HepG2 (cell line): ENCODE data around the gene SNX10.

ENCODE experiments used
- CEBPB ChIP-seq: IDR thresholded peaks from 2 replicates; pipeline ENCODE4 v1.6.1; 2011; ENCODE audit warnings: low read depth, low read length, improper control_type of control experiment, borderline replicate concordance
- IRF9 ChIP-seq: sonication (generic); formaldehyde crosslinking; IDR thresholded peaks from 2 replicates; pipeline ENCODE4 v1.8.0; 2022; ENCODE audit warnings: missing genetic modification reagents, mild to moderate bottlenecking, borderline replicate concordance
- JUN ChIP-seq: sonication (generic); formaldehyde crosslinking; IDR thresholded peaks from 2 replicates; pipeline ENCODE4 v1.4.0; 2020; ENCODE audit warnings: mild to moderate bottlenecking, missing genetic modification reagents
- MIXL1 ChIP-seq: IDR thresholded peaks from 2 replicates; pipeline ENCODE4 v1.6.1; 2016
- MXD1 ChIP-seq: sonication (generic); formaldehyde crosslinking; IDR thresholded peaks from 2 replicates; pipeline ENCODE4 v1.4.0; 2020; ENCODE audit warnings: mild to moderate bottlenecking, missing genetic modification reagents
- NCOR1 ChIP-seq: fragments of 200-600 bp; sonication (generic); IDR thresholded peaks from 2 replicates; pipeline ENCODE4 v1.7.0; 2017; ENCODE audit warnings: antibody characterized with exemption, low read length, borderline replicate concordance
- NPAS2 ChIP-seq: sonication (generic); formaldehyde crosslinking; IDR thresholded peaks from 2 replicates; pipeline ENCODE4 v1.8.0; 2022; ENCODE audit warnings: mild to moderate bottlenecking, missing genetic modification reagents, borderline replicate concordance
- PHF20 ChIP-seq: sonication (generic); formaldehyde crosslinking; IDR thresholded peaks from 2 replicates; pipeline ENCODE4 v1.5.0; 2020; ENCODE audit warnings: mild to moderate bottlenecking, missing genetic modification reagents
- REST ChIP-seq, 2 experiments: IDR thresholded peaks; 2 replicates each; pipeline ENCODE4 v1.6.1; 2011 to 2012; ENCODE audit warnings: low read length in 2 of 2, borderline replicate concordance in 1 of 2, low read depth in 1 of 2, mild to moderate bottlenecking in 1 of 2, moderate library complexity in 1 of 2
- SCMH1 ChIP-seq: sonication (generic); formaldehyde crosslinking; IDR thresholded peaks from 2 replicates; pipeline ENCODE4 v1.9.0; 2021; ENCODE audit warnings: missing genetic modification reagents, mild to moderate bottlenecking, borderline replicate concordance
- U2AF1 ChIP-seq: fragments of 200-400 bp; formaldehyde crosslinking; optimal IDR thresholded peaks from 2 replicates; pipeline ENCODE3; 2017; ENCODE audit warnings: mild to moderate bottlenecking, low read depth, low read length
- ZBTB21 ChIP-seq: sonication (generic); formaldehyde crosslinking; IDR thresholded peaks from 2 replicates; pipeline ENCODE4 v1.4.0; 2020; ENCODE audit warnings: missing genetic modification reagents
- ZNF367 ChIP-seq: sonication (generic); formaldehyde crosslinking; IDR thresholded peaks from 2 replicates; pipeline ENCODE4 v1.4.0; 2020; ENCODE audit warnings: missing genetic modification reagents, borderline replicate concordance

- TF ChIP-seq REST (IDR thresholded peaks at IDR 0.05; ENCODE audit: borderline replicate concordance in 1 of 2, low read depth in 1 of 2, low read length in 2 of 2) = no peak
- TF ChIP-seq JUN (CRISPR knock-in tag) = no peak
- no peak for TF ChIP-seq IRF9
- no peak for TF ChIP-seq ZNF367 (CRISPR knock-in tag)
- no peak for TF ChIP-seq MXD1 (CRISPR knock-in tag)
- TF ChIP-seq NCOR1 = no peak
- TF ChIP-seq ZBTB21 (CRISPR knock-in tag) = no peak
- TF ChIP-seq U2AF1 = no peak
- TF ChIP-seq SCMH1 (CRISPR knock-in tag) = no peak
- no peak for TF ChIP-seq CEBPB
- no peak for TF ChIP-seq NPAS2 (CRISPR knock-in tag)
- no peak for TF ChIP-seq MIXL1 (CRISPR knock-in tag)
- no peak for TF ChIP-seq PHF20
These were observed 78.3 kb downstream of the SNX10 start for GRCh38 chr7:26370011-26370410.
